GM12878 (cell line): Measurements from ENCODE around the gene PKP4. TPM values are rescaled to one million over a fixed set of nuclear protein-coding genes. Genes with fewer than 3 reads are reported as not detected.

Experiments
- ATAC-seq: fragments of 200-7000 bp; cut with Tn5 transposase; 3 replicates; pipeline ENCODE4 v1.9.1; 2020; ENCODE audit warnings: mild to moderate bottlenecking, moderate library complexity
- BruUV-seq: library from RNA; stranded (reverse); fragments of 400-500 nt; replicated peaks from 2 replicates; lab custom pipeline; 2021; lab: Mats Ljungman, UMichigan
- CTCF ChIA-PET: fragments of 300-600 bp; sonication (Branson Sonifier 250); formaldehyde crosslinking; extraction: SDS; loops from one replicate; lab custom pipeline; 2021; ENCODE audit warnings: inconsistent platforms; lab: Yijun Ruan, JAX
- POLR2A ChIA-PET: fragments of 350-600 bp; formaldehyde crosslinking; extraction: SDS; loops from one replicate; lab custom pipeline; 2021; ENCODE audit warnings: inconsistent platforms; lab: Charles Lee
- RAD21 ChIA-PET: fragments of 300-600 bp; sonication (Branson Sonifier 250); formaldehyde crosslinking; loops from one replicate; lab custom pipeline; 2023; ENCODE audit warnings: antibody characterized with exemption; ENCODE audit not compliant: unreplicated experiment; lab: Charles Lee
- SMC1A ChIA-PET: fragments of 300-600 bp; sonication (Branson Sonifier 250); formaldehyde crosslinking; loops from one replicate; lab custom pipeline; 2023; ENCODE audit not compliant: unreplicated experiment, uncharacterized antibody; lab: Charles Lee
- DNase-seq: peaks from one replicate; pipeline ENCODE4 v3.0.0-alpha.2; 2011; ENCODE audit warnings: low read depth, low spot score
- FAIRE-seq: peaks from 3 replicates; lab custom pipeline; 2011; peaks lifted over from hg19 to GRCh38; lab: Jason Lieb, UNC
- H2AFZ ChIP-seq: 2 replicates; pipeline ENCODE4 v1.6.0; 2011; ENCODE audit warnings: low read depth, low read length, control low read depth; ENCODE audit not compliant: control insufficient read depth
- H3K27ac ChIP-seq: 2 replicates; pipeline ENCODE4 v1.5.1; 2011; ENCODE audit warnings: control low read depth; ENCODE audit not compliant: control insufficient read depth, insufficient read depth
- H3K27me3 ChIP-seq, 2 experiments: replicated peaks in 1 of 2; 2 replicates each; pipeline versions ENCODE4 v1.6.0 to v1.6.1; 2011; ENCODE audit warnings: low read length in 1 of 2; ENCODE audit not compliant: control insufficient read depth in 2 of 2, insufficient read depth in 2 of 2
- H3K36me3 ChIP-seq, 2 experiments: 2 replicates each; pipeline ENCODE4 v1.5.1; 2011; ENCODE audit warnings: low read length in 1 of 2; ENCODE audit not compliant: control insufficient read depth in 2 of 2, insufficient read depth in 2 of 2
- H3K4me1 ChIP-seq: 2 replicates; pipeline ENCODE4 v1.6.1; 2011; ENCODE audit warnings: mild to moderate bottlenecking, low read length, moderate library complexity, mixed read lengths; ENCODE audit not compliant: control insufficient read depth, insufficient read depth
- H3K4me2 ChIP-seq: 2 replicates; pipeline ENCODE4 v1.6.0; 2011; ENCODE audit warnings: control low read depth; ENCODE audit not compliant: control insufficient read depth, insufficient read depth
- H3K4me3 ChIP-seq: fragments of 200-600 bp; sonication (generic); 2 replicates; pipeline ENCODE4 v1.5.1; 2016
- H3K79me2 ChIP-seq: 2 replicates; pipeline ENCODE4 v1.6.0; 2011; ENCODE audit warnings: low read length; ENCODE audit not compliant: control insufficient read depth, insufficient read depth
- H3K9ac ChIP-seq: 2 replicates; pipeline ENCODE4 v1.8.0; 2011; ENCODE audit warnings: low read length, control low read depth, mixed read lengths; ENCODE audit not compliant: control insufficient read depth, insufficient read depth
- H3K9me3 ChIP-seq: replicated peaks from 3 replicates; pipeline ENCODE4 v1.5.1; 2011; ENCODE audit warnings: mild to moderate bottlenecking, low read length; ENCODE audit not compliant: control insufficient read depth, insufficient read depth
- H4K20me1 ChIP-seq: 2 replicates; pipeline ENCODE4 v1.6.0; 2011; ENCODE audit not compliant: control insufficient read depth, insufficient read depth
- BCL11A ChIP-seq: IDR thresholded peaks from 2 replicates; pipeline ENCODE4 v1.6.1; 2011; ENCODE audit warnings: low read depth, low read length
- HDAC6 ChIP-seq: fragments of 200-600 bp; sonication (generic); IDR thresholded peaks from one replicate; pipeline ENCODE4 v1.8.0; 2017; ENCODE audit warnings: antibody characterized with exemption; ENCODE audit not compliant: unreplicated experiment
- IKZF2 ChIP-seq, 2 experiments: fragments of 450-650 bp; IDR thresholded peaks; 2 replicates each; pipeline ENCODE4 v1.6.1; 2017; ENCODE audit warnings: mild to moderate bottlenecking in 2 of 2, moderate library complexity in 2 of 2
- JUND ChIP-seq: IDR thresholded peaks from 2 replicates; pipeline ENCODE4 v1.6.1; 2012; ENCODE audit warnings: low read depth, mild to moderate bottlenecking, low read length, improper control_type of control experiment, moderate library complexity
- RAD21 ChIP-seq: IDR thresholded peaks from 2 replicates; pipeline ENCODE4 v1.6.1; 2011; ENCODE audit warnings: mild to moderate bottlenecking, low read depth, low read length, moderate library complexity; ENCODE audit not compliant: insufficient read depth
- RBBP5 ChIP-seq: fragments of 200-600 bp; sonication (generic); conservative IDR thresholded peaks from 2 replicates; pipeline ENCODE4 v1.6.1; 2016
- RFX5 ChIP-seq: IDR thresholded peaks from 2 replicates; pipeline ENCODE4 v1.6.1; 2011; ENCODE audit warnings: low read depth, low read length, improper control_type of control experiment
- SREBF2 ChIP-seq: IDR thresholded peaks from 2 replicates; pipeline ENCODE4 v1.6.1; 2012; ENCODE audit warnings: mild to moderate bottlenecking, low read length
- USF1 ChIP-seq: IDR thresholded peaks from 2 replicates; pipeline ENCODE4 v1.6.1; 2011; ENCODE audit warnings: borderline replicate concordance, low read depth, mild to moderate bottlenecking, moderate library complexity, mixed read lengths, low read length; ENCODE audit not compliant: insufficient read depth; ENCODE audit errors: extremely low read length
- YY1 ChIP-seq: IDR thresholded peaks from 2 replicates; pipeline ENCODE4 v1.6.1; 2011; ENCODE audit warnings: low read depth, mild to moderate bottlenecking, low read length
- ZNF622 ChIP-seq: fragments of 450-650 bp; IDR thresholded peaks from 2 replicates; pipeline ENCODE4 v1.6.1; 2017; ENCODE audit warnings: mild to moderate bottlenecking, inconsistent platforms
- in situ Hi-C: fragments of 300-500 bp; cut with MboI; formaldehyde crosslinking; loops from 9 replicates; pipeline ENCODE4 v1.14.3; 2018; ENCODE audit warnings: mixed read lengths
- intact Hi-C: fragments of 100-400 bp; cut with micrococcal nuclease; formaldehyde crosslinking; loops from one replicate; pipeline ENCODE4 v1.14.2; 2022; ENCODE audit not compliant: unreplicated experiment
- polyA plus RNA-seq, 11 experiments: library from polyadenylated mRNA; depleted of rRNA in 4 of 11; unstranded in 6 of 11; stranded (reverse) in 5 of 11; fragments of >200 nt; fragmentation: Nextera tagmentation in 4 of 11; fragmentation: Illumina TruSeq in 1 of 11; extraction: Ambion mirVana in 4 of 11; extraction: Trizol in 1 of 11; gene quantifications; 1 replicate in 1 of 11; 2 replicates in 10 of 11; pipeline versions ENCODE4 v1.2.1 to v1.2.3, GENCODE V29; 2011 to 2016; ENCODE audit warnings: inconsistent platforms in 2 of 11, missing spikeins in 2 of 11, low read depth in 1 of 11
- total RNA-seq, 4 experiments: library from RNA; depleted of rRNA in 3 of 4; stranded (reverse); fragments of >200 nt in 3 of 4; fragmentation: Illumina TruSeq in 1 of 4; extraction: Trizol in 1 of 4; gene quantifications; 2 replicates each; pipeline versions ENCODE4 v1.2.1 to v1.2.3, GENCODE V29; 2013 to 2021
- TF ChIP-seq, protein P1 (sequence below): fragments of 450-650 bp; IDR thresholded peaks from 2 replicates; pipeline ENCODE4 v1.6.1; 2017; ENCODE audit warnings: mild to moderate bottlenecking, moderate library complexity
- TF ChIP-seq, protein P2 (sequence below): IDR thresholded peaks from 2 replicates; pipeline ENCODE4 v1.6.1; 2012; ENCODE audit warnings: low read depth, low read length, improper control_type of control experiment

The PKP4 gene
- total and polyA plus RNA-seq, 10 of the 15 experiments (the other 5 are each of a cell fraction or from before 2014, with no cell fraction given): 4.8 to 35.8 (median 17.7) TPM

DNA sequence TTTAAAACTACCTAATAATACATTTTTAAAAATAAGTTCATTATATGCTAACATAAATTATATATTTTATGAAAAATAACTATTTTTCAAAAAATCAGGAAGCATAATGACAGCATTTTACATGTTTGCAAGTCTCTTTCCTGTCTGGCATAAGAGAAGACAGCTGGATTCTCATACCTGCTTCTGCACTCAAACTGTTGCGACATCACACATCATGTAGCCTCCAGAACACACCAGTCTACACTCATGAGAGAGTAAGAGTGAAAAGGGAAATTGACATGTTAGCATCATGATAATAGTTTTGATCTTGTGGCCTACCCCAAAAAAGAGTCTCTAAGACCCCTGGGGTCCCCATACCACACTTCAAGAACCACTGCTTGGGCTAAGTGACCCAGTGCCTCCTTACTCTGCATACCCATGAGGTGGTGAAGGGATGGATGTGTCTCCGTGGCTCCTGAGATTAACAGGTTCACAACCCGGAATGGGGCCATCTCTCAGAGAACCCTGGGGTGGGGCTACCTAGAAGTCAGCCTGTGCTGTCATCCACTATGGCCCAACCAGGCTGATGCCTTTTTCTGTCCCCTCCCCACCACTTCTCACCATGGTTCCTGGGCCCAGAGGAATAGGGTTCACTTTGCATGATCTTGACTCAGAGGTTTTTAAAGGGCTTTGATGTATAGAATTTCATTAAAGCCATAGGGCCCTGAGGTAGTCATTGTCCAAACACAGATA, 235.8 kb downstream of the PKP4 start (continued):
- no peak for TF ChIP-seq BCL11A

DNA sequence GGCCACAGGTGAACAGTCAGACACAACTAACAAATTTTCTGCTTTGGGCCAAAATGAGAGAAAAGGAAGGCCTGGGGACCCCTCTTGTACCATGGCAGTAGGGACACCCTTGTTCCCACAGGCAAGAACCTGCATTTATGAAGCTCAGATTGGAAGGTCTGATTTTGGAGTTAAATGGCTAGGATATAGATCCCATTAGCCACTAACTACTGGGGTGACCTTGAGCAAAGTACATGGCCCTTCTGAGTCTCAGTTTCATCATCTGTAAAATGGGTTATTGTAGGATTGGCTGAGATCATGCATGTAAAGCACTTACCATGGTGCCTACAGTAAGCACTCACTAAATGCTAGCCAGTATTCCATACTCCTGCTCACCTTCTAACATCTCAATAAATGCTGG, 236.7 kb downstream of the PKP4 start:
- Histone ChIP-seq H3K79me2 (no peaks in the 10 kb centered on the region), H3K4me1 (no peaks in the 10 kb centered on the region), H3K9ac (no peak overlapping the region), H3K9me3 (no peaks in the 10 kb centered on the region), H3K36me3 (no peaks in the 10 kb centered on the region), H4K20me1 (no peaks in the 10 kb centered on the region), H2AFZ (no peak overlapping the region), H3K4me2 (no peak overlapping the region), H3K27ac (no peak overlapping the region), H3K4me3 (no peak overlapping the region), H3K27me3 (no peaks in the 10 kb centered on the region; a peak in 2 of 4 replicates)
- POLR2A ChIA-PET: no interaction called here
- ATAC-seq (no peak), FAIRE-seq (no peak), DNase-seq (no peak)
- CTCF ChIA-PET: no interaction called here
- RAD21 ChIA-PET: no interaction called here
- in situ Hi-C loops: no loop called here
- no TSS peak for BruUV-seq
- intact Hi-C loops: no loop called here
- SMC1A ChIA-PET: no interaction called here
- TF ChIP-seq SREBF2 (no peak), HDAC6 (no peak), USF1 (no peak), ZNF622 (no peak), YY1 (no peak), RFX5 (no peak), RAD21 (no peak), IKZF2 (IDR thresholded peaks at IDR 0.05) (no peak), JUND (no peak), RBBP5 (no peak)
- TF ChIP-seq, protein P1, sequence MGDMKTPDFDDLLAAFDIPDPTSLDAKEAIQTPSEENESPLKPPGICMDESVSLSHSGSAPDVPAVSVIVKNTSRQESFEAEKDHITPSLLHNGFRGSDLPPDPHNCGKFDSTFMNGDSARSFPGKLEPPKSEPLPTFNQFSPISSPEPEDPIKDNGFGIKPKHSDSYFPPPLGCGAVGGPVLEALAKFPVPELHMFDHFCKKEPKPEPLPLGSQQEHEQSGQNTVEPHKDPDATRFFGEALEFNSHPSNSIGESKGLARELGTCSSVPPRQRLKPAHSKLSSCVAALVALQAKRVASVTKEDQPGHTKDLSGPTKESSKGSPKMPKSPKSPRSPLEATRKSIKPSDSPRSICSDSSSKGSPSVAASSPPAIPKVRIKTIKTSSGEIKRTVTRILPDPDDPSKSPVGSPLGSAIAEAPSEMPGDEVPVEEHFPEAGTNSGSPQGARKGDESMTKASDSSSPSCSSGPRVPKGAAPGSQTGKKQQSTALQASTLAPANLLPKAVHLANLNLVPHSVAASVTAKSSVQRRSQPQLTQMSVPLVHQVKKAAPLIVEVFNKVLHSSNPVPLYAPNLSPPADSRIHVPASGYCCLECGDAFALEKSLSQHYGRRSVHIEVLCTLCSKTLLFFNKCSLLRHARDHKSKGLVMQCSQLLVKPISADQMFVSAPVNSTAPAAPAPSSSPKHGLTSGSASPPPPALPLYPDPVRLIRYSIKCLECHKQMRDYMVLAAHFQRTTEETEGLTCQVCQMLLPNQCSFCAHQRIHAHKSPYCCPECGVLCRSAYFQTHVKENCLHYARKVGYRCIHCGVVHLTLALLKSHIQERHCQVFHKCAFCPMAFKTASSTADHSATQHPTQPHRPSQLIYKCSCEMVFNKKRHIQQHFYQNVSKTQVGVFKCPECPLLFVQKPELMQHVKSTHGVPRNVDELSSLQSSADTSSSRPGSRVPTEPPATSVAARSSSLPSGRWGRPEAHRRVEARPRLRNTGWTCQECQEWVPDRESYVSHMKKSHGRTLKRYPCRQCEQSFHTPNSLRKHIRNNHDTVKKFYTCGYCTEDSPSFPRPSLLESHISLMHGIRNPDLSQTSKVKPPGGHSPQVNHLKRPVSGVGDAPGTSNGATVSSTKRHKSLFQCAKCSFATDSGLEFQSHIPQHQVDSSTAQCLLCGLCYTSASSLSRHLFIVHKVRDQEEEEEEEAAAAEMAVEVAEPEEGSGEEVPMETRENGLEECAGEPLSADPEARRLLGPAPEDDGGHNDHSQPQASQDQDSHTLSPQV: no peak
- TF ChIP-seq, protein P2, sequence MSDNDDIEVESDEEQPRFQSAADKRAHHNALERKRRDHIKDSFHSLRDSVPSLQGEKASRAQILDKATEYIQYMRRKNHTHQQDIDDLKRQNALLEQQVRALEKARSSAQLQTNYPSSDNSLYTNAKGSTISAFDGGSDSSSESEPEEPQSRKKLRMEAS: no peak
